Thoracic aorta (tissue), 2 donors: ENCODE results near the gene IGF1R. TPM values are rescaled to one million over a fixed set of nuclear protein-coding genes. Genes with fewer than 3 reads are reported as not detected.

Source experiments
- ATAC-seq: fragments of 150-250 bp; one replicate; pipeline ENCODE4 v1.8.0; 2017; ENCODE audit warnings: low read depth; ENCODE audit not compliant: insufficient number of reproducible peaks, low FRiP score
- DNase-seq: peaks from one replicate; pipeline ENCODE4 v3.0.0-alpha.2; 2020; ENCODE audit warnings: low spot score
- H3K27ac ChIP-seq, 2 donors: fragments of 200-600 bp; sonication (generic); 1 replicate in 1 of 2; 2 replicates in 1 of 2; pipeline ENCODE4 v1.5.1; 2016; ENCODE audit warnings: mild to moderate bottlenecking in 2 of 2, moderate library complexity in 2 of 2
- H3K27me3 ChIP-seq: fragments of 200-600 bp; sonication (generic); replicated peaks from 2 replicates; pipeline ENCODE4 v1.6.0; 2016; ENCODE audit warnings: mild to moderate bottlenecking; ENCODE audit not compliant: insufficient read depth
- H3K36me3 ChIP-seq: fragments of 200-600 bp; sonication (generic); one replicate; pipeline ENCODE4 v1.5.1; 2016
- H3K4me1 ChIP-seq, 2 donors: fragments of 200-600 bp; sonication (generic); 1 replicate in 1 of 2; 2 replicates in 1 of 2; pipeline versions ENCODE4 v1.5.1 to v1.6.0; 2016; ENCODE audit warnings: low read depth in 2 of 2, mild to moderate bottlenecking in 1 of 2; ENCODE audit not compliant: control insufficient read depth in 1 of 2
- H3K4me3 ChIP-seq: fragments of 200-600 bp; sonication (generic); 2 replicates; pipeline ENCODE4 v1.5.1; 2016; ENCODE audit warnings: mild to moderate bottlenecking
- H3K9me3 ChIP-seq: fragments of 200-600 bp; sonication (generic); 2 replicates; pipeline ENCODE4 v1.5.1; 2016
- CTCF ChIP-seq: fragments of 200-600 bp; sonication (generic); IDR thresholded peaks from one replicate; pipeline ENCODE4 v1.5.1; 2019; ENCODE audit warnings: antibody characterized with exemption
- total RNA-seq, 2 donors: library from RNA; depleted of rRNA; stranded (reverse); fragments of >200 nt; gene quantifications; one replicate each; pipeline versions ENCODE4 v1.1.0 to v1.2.3, GENCODE V29; 2016

The IGF1R gene
- total RNA-seq, 2 donors from 2014 or later = 127 to 159 TPM

GRCh38 chr15:99010768-99011167 is 362.4 kb downstream of the IGF1R start:
- Histone ChIP-seq H3K9me3 (no peaks in the 10 kb centered on the region), H3K27ac (no peak overlapping the region), H3K4me1 (peaks cover 0 to 10% of the 10 kb centered on the region in 2 donors), H3K27me3 (no peaks in the 10 kb centered on the region), H3K36me3 (no peaks in the 10 kb centered on the region), H3K4me3 (no peak overlapping the region)
- ATAC-seq (no peak), DNase-seq (no peak)
- TF ChIP-seq CTCF = no peak
